Smooth muscle cell (in vitro differentiated cells): Measurements from ENCODE around the gene SAMD3. TPM values are rescaled to one million over a fixed set of nuclear protein-coding genes. Genes with fewer than 3 reads are reported as not detected.

ENCODE experiments used
- DNase-seq: peaks from one replicate; lab custom pipeline; 2025; ENCODE audit not compliant: unreplicated experiment; lab: John Stamatoyannopoulos, UW
- H2AFZ ChIP-seq: fragments of 200-600 bp; sonication (generic); 2 replicates; pipeline ENCODE4 v1.6.0; 2016; ENCODE audit warnings: antibody characterized with exemption, low read depth, mild to moderate bottlenecking
- H3F3A ChIP-seq: fragments of 200-600 bp; sonication (generic); 2 replicates; pipeline ENCODE4 v1.6.0; 2017; ENCODE audit warnings: antibody characterized with exemption, low read depth
- H3K27ac ChIP-seq: fragments of 200-600 bp; sonication (generic); 2 replicates; pipeline ENCODE4 v1.5.1; 2016; ENCODE audit warnings: low read depth, mild to moderate bottlenecking
- H3K27me3 ChIP-seq: fragments of 200-600 bp; sonication (generic); 2 replicates; pipeline ENCODE4 v1.6.1; 2016; ENCODE audit warnings: low read depth, mild to moderate bottlenecking
- H3K36me3 ChIP-seq: fragments of 200-600 bp; sonication (generic); 2 replicates; pipeline ENCODE4 v1.5.1; 2016; ENCODE audit warnings: low read depth
- H3K4me1 ChIP-seq: fragments of 200-600 bp; sonication (generic); 2 replicates; pipeline ENCODE4 v1.5.1; 2016; ENCODE audit warnings: low read depth
- H3K4me2 ChIP-seq: fragments of 200-600 bp; sonication (generic); 2 replicates; pipeline ENCODE4 v1.6.0; 2016; ENCODE audit warnings: mild to moderate bottlenecking
- H3K4me3 ChIP-seq: fragments of 200-600 bp; sonication (generic); 2 replicates; pipeline ENCODE4 v1.5.1; 2016; ENCODE audit warnings: mild to moderate bottlenecking
- H3K79me2 ChIP-seq: fragments of 200-600 bp; sonication (generic); 2 replicates; pipeline ENCODE4 v1.6.0; 2016; ENCODE audit warnings: low read depth, mild to moderate bottlenecking
- H3K9ac ChIP-seq: fragments of 200-600 bp; sonication (generic); 2 replicates; pipeline ENCODE4 v1.6.0; 2016; ENCODE audit warnings: low read depth
- H3K9me3 ChIP-seq: fragments of 200-600 bp; sonication (generic); replicated peaks from 2 replicates; pipeline ENCODE4 v1.5.1; 2016; ENCODE audit warnings: low read depth
- H4K20me1 ChIP-seq: fragments of 200-600 bp; sonication (generic); 2 replicates; pipeline ENCODE4 v1.6.0; 2016; ENCODE audit warnings: low read depth
- CTCF ChIP-seq: fragments of 200-600 bp; sonication (generic); IDR thresholded peaks from 2 replicates; pipeline ENCODE4 v1.5.1; 2017; ENCODE audit warnings: borderline replicate concordance, mild to moderate bottlenecking, antibody characterized with exemption; ENCODE audit not compliant: insufficient read depth, poor library complexity, severe bottlenecking
- WGBS: methylation state at CpG from one replicate; pipeline ENCODE4 v1.1.7; 2016; ENCODE audit warnings: low lambda C conversion rate; 5-methylcytosine and 5-hydroxymethylcytosine counted together
- polyA plus RNA-seq: library from polyadenylated mRNA; unstranded; fragments of >200 nt; fragmentation: Nextera tagmentation; extraction: Ambion mirVana; gene quantifications from 2 replicates; pipeline ENCODE4 v1.2.1, GENCODE V29; 2016
- total RNA-seq: library from RNA; depleted of rRNA; stranded (reverse); fragments of >200 nt; gene quantifications from 2 replicates; pipeline ENCODE4 v1.2.3, GENCODE V29; 2014

Gene SAMD3
- total and polyA plus RNA-seq, 2 experiments from 2014 or later = 2.1 to 3.5 TPM

GRCh38 chr6:130107710-130108109, 115.0 kb downstream of the SAMD3 start:
- Histone ChIP-seq H3K4me2 (no peak overlapping the region), H2AFZ (no peak overlapping the region), H3K9me3 (no peaks in the 10 kb centered on the region), H3K79me2 (no peaks in the 10 kb centered on the region), H3K27ac (no peak overlapping the region), H3K4me3 (no peak overlapping the region), H3K4me1 (peaks cover 3% of the 10 kb centered on the region), H4K20me1 (no peaks in the 10 kb centered on the region), H3K9ac (no peak overlapping the region), H3K36me3 (no peaks in the 10 kb centered on the region), H3F3A (no peaks in the 10 kb centered on the region), H3K27me3 (no peaks in the 10 kb centered on the region)
- 62% methylated on average over 1 of the region's 1 CpG for WGBS
- DNase-seq = no peak
- TF ChIP-seq CTCF = no peak

- TF ChIP-seq CTCF = no peak
- no peaks in the 10 kb centered on the region for H3K9me3 ChIP-seq
- no peak overlapping the region for H2AFZ ChIP-seq
- H3K4me2 ChIP-seq = no peak overlapping the region
- H3K79me2 ChIP-seq = no peaks in the 10 kb centered on the region
- H3K9ac ChIP-seq = no peak overlapping the region
- H3K4me3 ChIP-seq = no peak overlapping the region
- no peaks in the 10 kb centered on the region for H3K36me3 ChIP-seq
- no peak overlapping the region for H3K27ac ChIP-seq
- 97% methylated on average over 4 of the region's 4 CpGs for WGBS
- no peaks in the 10 kb centered on the region for H3K27me3 ChIP-seq
- no peak for DNase-seq
- peaks cover 3% of the 10 kb centered on the region for H3K4me1 ChIP-seq
- H4K20me1 ChIP-seq = no peaks in the 10 kb centered on the region
- no peaks in the 10 kb centered on the region for H3F3A ChIP-seq
These were observed 116.6 kb downstream of the SAMD3 start for GRCh38 chr6:130105996-130106704.

GRCh38 chr6:130099119-130099518, 123.6 kb downstream of the SAMD3 start:
- no peak for TF ChIP-seq CTCF
- Histone ChIP-seq H3K4me3 (no peak overlapping the region), H3K79me2 (no peaks in the 10 kb centered on the region), H3K36me3 (peaks cover 4% of the 10 kb centered on the region), H3K4me1 (peaks cover 3% of the 10 kb centered on the region), H3K27me3 (no peaks in the 10 kb centered on the region), H3F3A (no peaks in the 10 kb centered on the region), H4K20me1 (no peaks in the 10 kb centered on the region), H3K9me3 (no peaks in the 10 kb centered on the region), H2AFZ (no peak overlapping the region), H3K4me2 (no peak overlapping the region), H3K9ac (no peak overlapping the region), H3K27ac (no peak overlapping the region)
- DNase-seq = no peak
- 97% methylated on average over 3 of the region's 3 CpGs for WGBS

GRCh38 chr6:130098317-130098716, 124.4 kb downstream of the SAMD3 start:
- no peak overlapping the region for H3K4me3 ChIP-seq
- no peak for DNase-seq
- WGBS = 95% methylated on average over 4 of the region's 4 CpGs
- H3F3A ChIP-seq = no peaks in the 10 kb centered on the region
- no peaks in the 10 kb centered on the region for H3K9me3 ChIP-seq
- H3K9ac ChIP-seq = no peak overlapping the region
- no peaks in the 10 kb centered on the region for H3K27me3 ChIP-seq
- no peak overlapping the region for H2AFZ ChIP-seq
- no peaks in the 10 kb centered on the region for H3K4me1 ChIP-seq
- H3K79me2 ChIP-seq = no peaks in the 10 kb centered on the region
- H3K4me2 ChIP-seq = no peak overlapping the region
- no peak overlapping the region for H3K27ac ChIP-seq
- no peaks in the 10 kb centered on the region for H4K20me1 ChIP-seq
- H3K36me3 ChIP-seq = peaks cover 4% of the 10 kb centered on the region
- no peak for TF ChIP-seq CTCF
